Prostate gland (tissue), 2 donors: ENCODE data around the gene UBAP2L. TPM values are rescaled to one million over a fixed set of nuclear protein-coding genes. Genes with fewer than 3 reads are reported as not detected.

Experiments
- DNase-seq: peaks from one replicate; pipeline ENCODE4 v3.0.0-alpha.2; 2019; ENCODE audit warnings: low spot score
- H3K27ac ChIP-seq, 2 donors: fragments of 200-600 bp; sonication (generic); 2 replicates each; pipeline ENCODE4 v1.5.1; 2017 to 2019
- H3K27me3 ChIP-seq: fragments of 200-600 bp; sonication (generic); replicated peaks from 2 replicates; pipeline ENCODE4 v1.5.1; 2019; ENCODE audit not compliant: insufficient read depth
- H3K36me3 ChIP-seq, 2 donors: fragments of 200-600 bp; sonication (generic); 1 replicate in 1 of 2; 2 replicates in 1 of 2; pipeline versions ENCODE4 v1.5.1 to v1.8.1; 2017 to 2019
- H3K4me1 ChIP-seq: fragments of 200-600 bp; sonication (generic); replicated peaks from 2 replicates; pipeline ENCODE4 v1.5.1; 2019
- H3K4me3 ChIP-seq, 2 donors: fragments of 200-600 bp; sonication (generic); 2 replicates each; pipeline ENCODE4 v1.5.1; 2017 to 2019
- H3K9me3 ChIP-seq: fragments of 200-600 bp; sonication (generic); 2 replicates; pipeline ENCODE4 v1.5.1; 2017
- CTCF ChIP-seq, 4 experiments: fragments of 200-600 bp in 2 of 4; fragments of 450-650 bp in 2 of 4; sonication (generic) in 2 of 4; IDR thresholded peaks; 1 replicate in 3 of 4; 2 replicates in 1 of 4; pipeline ENCODE4 v1.5.1; 2016 to 2019; ENCODE audit warnings: antibody characterized with exemption in 4 of 4, mild to moderate bottlenecking in 2 of 4, moderate library complexity in 2 of 4
- POLR2A ChIP-seq: fragments of 450-650 bp; IDR thresholded peaks from one replicate; pipeline ENCODE4 v1.6.1; 2016; ENCODE audit warnings: antibody characterized with exemption, mild to moderate bottlenecking
- POLR2AphosphoS5 ChIP-seq: sonication (generic); formaldehyde crosslinking; IDR thresholded peaks from one replicate; pipeline ENCODE4 v1.6.1; 2017; ENCODE audit warnings: antibody characterized with exemption
- WGBS: methylation state at CpG from one replicate; pipeline ENCODE4 v1.1.5; 2018; 5-methylcytosine and 5-hydroxymethylcytosine counted together
- intact Hi-C: fragments of 100-400 bp; cut with DNase I; formaldehyde crosslinking; loops from one replicate; pipeline ENCODE4 v1.14.2; 2022
- total RNA-seq, 2 donors: library from RNA; depleted of rRNA; stranded (reverse); fragments of >200 nt; gene quantifications; one replicate each; pipeline ENCODE4 v1.1.0, GENCODE V29; 2016

Gene UBAP2L
- total RNA-seq, 2 donors from 2014 or later = 51.1 to 121 TPM

GRCh38 chr1:154190550-154190949, 30.2 kb upstream of the UBAP2L start:
- Histone ChIP-seq H3K27me3 (no peaks in the 10 kb centered on the region), H3K4me1 (no peaks in the 10 kb centered on the region), H3K9me3 (no peaks in the 10 kb centered on the region), H3K27ac (no peak overlapping the region), H3K36me3 (no peaks in the 10 kb centered on the region), H3K4me3 (no peak overlapping the region)
- peak; percentile 10 for TF ChIP-seq POLR2AphosphoS5
- no peak for TF ChIP-seq CTCF (IDR thresholded peaks at IDR 0.05)
- 6% methylated on average over 1 of the region's 1 CpG for WGBS
- intact Hi-C loops = loop anchor here (10.0 kb wide), 1 partner anchor 144 kb away; no protein-coding TSS in a partner anchor
- DNase-seq = no peak

GRCh38 chr1:154191990-154192461, 28.7 kb upstream of the UBAP2L start, which contains the start of gene TPM3:
Gene TPM3, minus strand, starts transcription at chr1:154192100. Its CDS starts 82 bp downstream, at chr1:154192018.
- H3K36me3 ChIP-seq = no peaks in the 10 kb centered on the region
- H3K27ac ChIP-seq = no peak within 1 kb of the TSS
- no peak for TF ChIP-seq CTCF (IDR thresholded peaks at IDR 0.05)
- no peak for TF ChIP-seq POLR2A
- no peak for TF ChIP-seq POLR2AphosphoS5
- H3K4me3 ChIP-seq = no peak within 1 kb of the TSS
- DNase-seq = no peak
- H3K9me3 ChIP-seq = no peaks in the 10 kb centered on the region
- H3K27me3 ChIP-seq = no peaks in the 10 kb centered on the region
- H3K4me1 ChIP-seq = no peaks in the 10 kb centered on the region
- intact Hi-C loops = loop anchor here (10.0 kb wide), 1 partner anchor 143 kb away; no protein-coding TSS in a partner anchor
- 13% methylated on average over 1 of the region's 1 CpG for WGBS

GRCh38 chr1:154192476-154192875, 28.3 kb upstream of the UBAP2L start:
- H3K27me3 ChIP-seq = no peaks in the 10 kb centered on the region
- no peak overlapping the region for H3K4me3 ChIP-seq
- no peaks in the 10 kb centered on the region for H3K4me1 ChIP-seq
- no peak for DNase-seq
- no peak overlapping the region for H3K27ac ChIP-seq
- no peaks in the 10 kb centered on the region for H3K36me3 ChIP-seq
- TF ChIP-seq POLR2A (no peak), POLR2AphosphoS5 (no peak), CTCF (IDR thresholded peaks at IDR 0.05) (no peak)
- WGBS = 65% methylated on average over 3 of the region's 3 CpGs
- no peaks in the 10 kb centered on the region for H3K9me3 ChIP-seq
- intact Hi-C loops = loop anchor here (10.0 kb wide), 1 partner anchor 142 kb away; no protein-coding TSS in a partner anchor

- Histone ChIP-seq H3K27ac (no peak overlapping the region), H3K9me3 (no peaks in the 10 kb centered on the region), H3K36me3 (no peaks in the 10 kb centered on the region), H3K27me3 (no peaks in the 10 kb centered on the region), H3K4me3 (no peak overlapping the region), H3K4me1 (no peaks in the 10 kb centered on the region)
- intact Hi-C loops = loop anchor here (10.0 kb wide), 1 partner anchor 141 kb away; no protein-coding TSS in a partner anchor
- DNase-seq = no peak
- 58% methylated on average over 8 of the region's 8 CpGs for WGBS
- TF ChIP-seq CTCF (IDR thresholded peaks at IDR 0.05) = no peak
- TF ChIP-seq POLR2AphosphoS5 = no peak
- TF ChIP-seq POLR2A = no peak
Measured at GRCh38 chr1:154193821-154194220, 26.9 kb upstream of the UBAP2L start.
